ENCODE data around the gene LLGL2.
A peak's percentile ranks its signal among the peaks of the same experiment; 100 is the strongest.
"Not testable (repeated sequence)": the region's sequence is repeated elsewhere in the genome, so short reads cannot be mapped to it uniquely, and the experiment has no call there.

Gene LLGL2, protein sequence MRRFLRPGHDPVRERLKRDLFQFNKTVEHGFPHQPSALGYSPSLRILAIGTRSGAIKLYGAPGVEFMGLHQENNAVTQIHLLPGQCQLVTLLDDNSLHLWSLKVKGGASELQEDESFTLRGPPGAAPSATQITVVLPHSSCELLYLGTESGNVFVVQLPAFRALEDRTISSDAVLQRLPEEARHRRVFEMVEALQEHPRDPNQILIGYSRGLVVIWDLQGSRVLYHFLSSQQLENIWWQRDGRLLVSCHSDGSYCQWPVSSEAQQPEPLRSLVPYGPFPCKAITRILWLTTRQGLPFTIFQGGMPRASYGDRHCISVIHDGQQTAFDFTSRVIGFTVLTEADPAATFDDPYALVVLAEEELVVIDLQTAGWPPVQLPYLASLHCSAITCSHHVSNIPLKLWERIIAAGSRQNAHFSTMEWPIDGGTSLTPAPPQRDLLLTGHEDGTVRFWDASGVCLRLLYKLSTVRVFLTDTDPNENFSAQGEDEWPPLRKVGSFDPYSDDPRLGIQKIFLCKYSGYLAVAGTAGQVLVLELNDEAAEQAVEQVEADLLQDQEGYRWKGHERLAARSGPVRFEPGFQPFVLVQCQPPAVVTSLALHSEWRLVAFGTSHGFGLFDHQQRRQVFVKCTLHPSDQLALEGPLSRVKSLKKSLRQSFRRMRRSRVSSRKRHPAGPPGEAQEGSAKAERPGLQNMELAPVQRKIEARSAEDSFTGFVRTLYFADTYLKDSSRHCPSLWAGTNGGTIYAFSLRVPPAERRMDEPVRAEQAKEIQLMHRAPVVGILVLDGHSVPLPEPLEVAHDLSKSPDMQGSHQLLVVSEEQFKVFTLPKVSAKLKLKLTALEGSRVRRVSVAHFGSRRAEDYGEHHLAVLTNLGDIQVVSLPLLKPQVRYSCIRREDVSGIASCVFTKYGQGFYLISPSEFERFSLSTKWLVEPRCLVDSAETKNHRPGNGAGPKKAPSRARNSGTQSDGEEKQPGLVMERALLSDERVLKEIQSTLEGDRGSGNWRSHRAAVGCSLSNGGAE

DNA sequence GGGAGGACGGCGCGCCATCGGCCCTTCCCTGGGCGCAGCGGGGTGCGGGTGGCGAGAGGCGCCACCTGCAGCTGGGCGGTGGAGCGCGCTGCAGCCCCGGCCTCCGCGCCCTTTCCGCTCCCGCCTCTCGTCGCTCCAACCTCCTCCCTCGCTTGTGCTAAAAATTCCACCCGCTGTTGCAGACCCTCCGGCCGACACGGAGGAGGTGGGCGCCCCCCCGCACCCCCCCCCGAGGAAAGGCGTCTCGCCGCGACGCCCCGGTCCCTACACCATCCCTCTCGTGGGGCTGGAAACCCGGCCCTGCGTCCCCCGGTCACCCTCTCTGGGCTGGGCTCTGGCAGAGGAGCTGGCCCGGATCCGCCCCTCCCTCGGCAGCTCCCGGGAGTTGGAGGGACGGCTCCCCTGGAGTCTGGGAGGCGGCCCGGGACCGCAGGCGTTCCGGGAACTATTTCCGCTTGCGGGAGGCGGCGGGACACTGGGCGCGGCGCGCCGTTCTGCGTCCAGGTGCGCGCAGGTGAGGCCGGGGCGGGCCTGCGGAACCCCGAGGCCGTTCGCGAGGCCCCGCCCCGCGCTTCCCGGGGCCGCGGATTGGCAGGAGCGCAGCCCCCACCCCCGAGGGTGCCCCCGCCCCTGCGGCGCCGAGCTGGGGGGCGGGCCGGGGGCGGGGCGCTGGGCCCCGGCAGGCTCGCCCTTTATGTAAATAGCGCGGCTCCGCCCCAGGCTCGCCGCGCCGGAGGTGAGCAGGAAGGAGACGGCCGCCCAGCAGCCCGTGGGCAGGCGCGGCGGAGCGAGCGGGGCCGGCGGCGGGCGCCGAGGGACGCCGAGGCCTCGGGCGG is at the start of gene LLGL2:
Gene LLGL2 (plus strand): TSS at position 728 of the 836 bp plus-strand sequence. CDS start 17,730 bp downstream, outside the sequence.
- no peak for DNase-seq

DNA sequence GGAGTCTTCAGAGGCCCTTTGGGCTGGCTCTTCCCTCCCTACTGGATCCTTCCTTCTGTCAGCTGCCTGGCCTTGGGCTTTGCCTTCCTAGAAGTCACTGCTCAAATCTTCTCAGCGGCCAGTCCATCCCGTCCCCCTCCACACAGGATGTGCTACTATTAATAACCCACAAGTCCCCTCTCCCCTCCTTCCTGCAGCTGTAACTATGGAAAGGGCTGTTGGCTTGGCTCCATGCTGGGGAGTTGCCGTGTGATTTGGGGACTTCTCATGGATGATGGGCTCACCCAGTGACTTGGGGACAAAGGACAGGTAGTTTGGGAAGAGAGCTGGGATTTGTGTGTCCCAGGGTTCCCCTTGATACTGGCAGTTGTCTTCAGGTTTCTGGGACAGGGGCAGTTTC is 49.6 kb upstream of the LLGL2 start:
- DNase-seq: no peak

DNA sequence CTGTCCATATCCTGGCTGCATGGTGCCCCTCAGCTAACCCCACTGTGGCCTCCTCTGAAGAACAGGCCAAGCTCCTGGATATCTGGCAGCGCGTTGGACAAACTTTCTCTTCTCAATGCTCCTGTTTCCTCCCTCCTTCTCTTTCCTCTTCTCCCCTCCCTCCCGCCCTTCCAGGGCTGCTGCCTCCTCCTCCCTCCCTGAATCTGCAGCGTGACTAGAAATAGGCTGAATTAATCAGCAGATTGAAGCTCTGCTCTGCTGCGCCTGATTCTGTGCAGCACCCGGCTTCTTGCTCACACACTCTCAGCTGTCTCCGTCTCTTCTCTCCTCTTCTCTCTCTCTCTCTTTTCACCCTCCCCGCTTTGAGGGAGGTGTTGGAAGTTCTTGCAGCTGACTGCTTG is 49.2 kb upstream of the LLGL2 start:
- DNase-seq: no peak

DNA sequence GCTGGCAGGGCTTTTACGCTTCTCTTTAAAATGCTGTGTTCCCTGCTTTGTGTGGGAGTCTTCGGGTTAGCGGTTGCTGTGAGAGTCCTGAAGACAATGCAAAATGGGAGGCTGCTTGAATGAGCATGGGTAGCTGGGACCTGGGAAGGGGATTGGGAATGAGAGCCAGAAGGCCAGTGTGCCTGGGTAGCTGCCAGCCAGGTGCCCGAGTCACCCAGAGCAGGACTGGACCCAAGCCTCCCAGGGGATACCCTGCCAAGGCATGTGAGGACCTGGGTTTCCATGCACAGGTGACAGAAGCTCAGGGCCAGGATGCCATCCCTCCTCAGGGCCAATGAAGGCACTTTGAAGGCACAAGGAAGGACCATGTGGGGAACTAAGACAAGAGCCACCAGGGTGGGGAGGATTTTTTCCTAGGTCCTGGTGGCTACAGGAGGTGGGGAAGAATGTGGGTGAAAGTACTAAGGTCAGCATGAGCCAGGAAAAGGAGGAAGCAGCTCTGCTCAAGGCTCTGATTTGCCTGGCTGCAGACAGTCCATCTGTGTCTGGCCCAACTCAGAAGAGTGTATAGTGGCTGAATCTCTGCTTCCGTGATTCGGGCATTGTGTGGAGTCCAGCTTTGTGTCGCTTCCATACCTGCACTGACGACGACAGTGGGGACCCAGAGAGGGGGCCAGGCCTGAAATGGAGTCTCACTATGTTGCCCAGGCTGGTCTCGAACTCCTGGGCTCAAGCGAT is 48.6 kb upstream of the LLGL2 start:
- no peak for DNase-seq

DNA sequence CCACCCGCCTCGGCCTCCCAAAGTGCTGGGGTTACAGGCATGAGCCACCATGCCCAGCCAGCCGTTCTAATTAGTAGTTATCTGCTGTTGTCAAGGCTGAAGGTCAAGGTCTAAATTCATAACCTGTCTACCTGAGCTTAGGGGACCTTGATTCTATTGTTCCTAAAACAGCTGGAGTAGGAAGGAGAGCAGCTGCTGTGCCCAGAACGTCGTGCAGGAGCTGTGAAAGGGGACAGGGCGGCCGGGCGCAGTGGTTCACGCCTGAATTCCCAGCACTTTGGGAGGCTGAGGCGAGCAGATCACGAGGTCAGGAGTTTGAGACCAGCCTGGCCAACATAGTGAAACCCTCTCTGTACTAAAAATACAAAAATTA is 48.0 kb upstream of the LLGL2 start:
- not testable (repeated sequence) for DNase-seq

DNA sequence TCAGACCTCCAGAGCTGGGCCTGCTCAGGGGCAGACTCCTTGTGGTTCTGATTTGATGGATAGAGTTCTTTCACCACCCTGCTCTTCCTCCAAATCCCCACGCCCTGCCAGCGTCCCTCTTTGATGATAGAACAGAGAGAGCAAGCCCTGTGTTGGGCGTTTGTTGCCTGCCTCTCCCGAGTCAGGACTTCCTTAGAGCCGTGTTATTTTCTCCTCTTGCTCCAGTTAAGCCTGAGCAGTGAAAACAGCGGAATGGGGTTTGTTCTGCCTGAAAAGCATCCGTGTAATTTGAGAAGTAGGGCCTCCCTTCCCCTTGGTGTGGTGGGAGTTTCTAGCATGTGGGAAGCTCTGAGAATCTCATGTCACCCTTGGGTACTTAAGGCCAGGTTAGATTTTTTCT is 47.0 kb upstream of the LLGL2 start:
- no peak for DNase-seq

DNA sequence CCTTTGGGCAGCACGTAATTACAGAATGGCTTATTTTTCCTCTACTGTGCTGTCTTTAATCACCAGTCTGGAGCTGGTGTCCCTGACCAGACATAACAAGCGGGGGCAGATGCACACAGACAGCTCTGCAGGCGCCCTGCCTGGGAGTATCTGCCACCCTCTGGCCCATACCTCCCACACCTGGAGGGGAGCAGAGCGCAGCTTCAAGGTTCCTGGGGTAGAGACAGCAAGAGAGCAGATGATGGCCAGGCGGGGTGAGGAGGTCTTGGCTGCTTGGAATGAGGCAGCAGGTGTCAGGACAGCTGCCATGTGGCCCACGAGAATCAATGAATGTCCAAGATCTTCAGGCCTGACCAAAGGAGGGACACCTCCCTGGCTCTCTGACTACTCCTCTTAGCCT is 45.2 kb upstream of the LLGL2 start:
- DNase-seq: no peak

DNA sequence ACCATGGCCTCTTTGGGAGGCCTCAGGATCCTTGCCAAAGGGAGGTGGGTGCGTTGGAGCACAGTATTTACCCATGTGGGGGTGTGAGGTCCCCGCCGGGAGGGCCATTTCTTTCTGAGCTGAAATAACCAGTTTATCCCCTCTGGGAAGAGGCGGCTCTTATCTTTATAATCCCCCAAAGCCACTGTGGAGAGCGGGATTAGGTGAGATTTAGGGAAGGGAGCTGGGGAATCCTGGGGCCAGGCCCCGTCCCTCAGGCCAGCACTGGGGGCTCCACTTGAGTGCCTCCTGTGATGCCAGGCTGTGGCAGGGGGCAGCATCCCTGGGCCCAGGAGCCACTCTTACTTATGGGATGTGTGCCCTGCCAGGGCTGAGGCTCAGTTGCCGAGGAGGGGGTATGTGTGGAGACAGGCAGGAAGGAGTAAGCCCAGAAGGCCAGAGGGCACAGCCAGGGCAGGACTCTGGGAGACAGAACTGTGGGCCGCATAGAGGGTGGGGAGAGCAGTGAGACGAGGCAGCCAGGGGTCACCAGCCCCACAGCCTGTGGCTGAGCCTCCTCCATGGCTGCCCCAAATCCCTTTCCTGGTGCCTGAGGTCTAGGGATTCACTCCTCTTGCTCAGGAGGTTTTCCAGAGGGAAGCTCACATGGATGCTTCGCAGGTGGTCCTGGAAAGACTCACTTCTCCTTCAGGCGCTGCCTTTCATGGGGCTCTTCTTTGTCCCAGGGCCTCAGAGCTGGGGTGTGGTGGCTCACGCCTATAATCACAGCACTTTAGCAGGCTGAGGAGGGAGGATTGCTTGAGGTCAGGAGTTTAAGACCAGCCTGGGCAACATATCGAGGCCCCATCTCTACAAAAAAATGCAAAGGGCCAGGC is 44.1 kb upstream of the LLGL2 start:
- DNase-seq: no peak

DNA sequence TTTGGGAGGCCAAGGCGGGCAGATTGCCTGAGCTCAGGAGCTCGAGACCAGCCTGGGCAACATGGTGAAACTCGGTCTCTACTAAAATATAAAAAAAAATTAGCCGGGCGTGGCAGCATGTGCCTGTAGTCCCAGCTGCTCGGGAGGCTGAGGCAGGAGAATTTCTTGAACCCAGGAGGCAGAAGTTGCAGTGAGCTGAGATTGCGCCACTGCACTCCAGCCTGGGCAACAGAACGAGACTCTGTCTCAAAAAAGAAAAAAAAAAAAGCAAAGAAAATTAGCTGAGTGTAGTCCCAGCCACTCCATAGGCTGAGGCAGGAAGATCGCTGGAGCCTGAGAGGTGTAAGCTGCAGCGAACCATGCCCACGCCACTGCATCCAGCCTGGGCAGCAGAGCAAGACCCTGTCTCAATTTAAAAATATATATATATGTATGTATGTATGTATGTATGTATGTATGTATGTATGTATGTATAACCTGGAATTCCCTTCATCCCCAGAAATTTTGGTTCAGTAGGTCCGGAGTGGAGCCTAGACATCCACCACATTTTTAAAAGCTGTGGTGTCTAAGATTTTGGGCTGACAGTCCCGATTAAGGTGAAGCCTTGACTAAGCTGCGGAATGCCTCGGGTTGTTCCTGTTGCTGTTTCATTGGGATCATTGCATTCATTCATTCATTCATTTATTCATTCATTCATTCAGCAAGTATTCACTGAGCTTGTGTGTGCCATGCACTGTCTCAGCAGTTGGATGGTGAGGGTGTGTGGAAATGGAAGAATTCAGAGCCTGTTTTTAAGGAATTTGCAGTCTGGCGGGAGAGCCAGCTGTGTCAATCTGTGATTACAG is 43.2 kb upstream of the LLGL2 start:
- no peak for DNase-seq

DNA sequence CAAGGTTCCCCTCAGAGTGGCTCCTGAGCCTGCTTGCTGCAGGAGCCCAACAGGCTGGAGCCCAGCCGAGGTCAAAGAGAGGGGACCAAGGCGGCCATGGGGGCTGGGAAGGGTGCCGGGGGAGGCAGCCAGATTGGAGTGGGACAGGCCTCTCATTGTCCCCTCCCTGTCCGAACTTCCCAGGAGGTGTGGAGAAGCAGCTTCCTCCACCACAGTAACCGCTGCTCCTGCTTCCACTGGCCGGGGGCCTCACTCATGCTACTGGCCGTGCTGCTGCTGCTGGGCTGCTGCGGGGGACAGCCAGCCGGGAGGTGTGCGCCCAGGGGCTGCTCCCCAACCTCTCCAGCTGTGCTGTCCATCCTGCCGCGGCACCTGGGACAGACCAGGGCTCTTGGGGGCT is 39.8 kb upstream of the LLGL2 start:
- DNase-seq: no peak

DNA sequence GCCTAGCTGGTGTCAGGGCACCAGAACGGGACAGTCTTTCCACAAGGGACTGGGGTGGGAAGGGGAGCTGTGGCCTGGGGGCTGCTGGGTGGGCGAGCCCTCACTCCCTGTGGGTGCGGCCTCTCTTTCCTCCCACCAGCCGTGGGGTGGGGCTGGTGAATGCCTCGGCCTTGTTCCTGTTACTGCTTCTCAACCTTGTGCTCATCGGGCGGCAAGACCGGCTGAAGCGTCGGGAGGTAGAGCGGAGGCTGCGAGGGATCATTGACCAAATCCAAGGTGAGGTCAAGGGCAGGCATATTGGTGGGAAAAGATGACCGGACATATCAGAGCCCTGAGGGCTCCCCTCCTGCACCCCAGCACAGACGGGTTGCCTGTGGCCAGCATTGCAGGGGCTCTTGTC is 39.3 kb upstream of the LLGL2 start:
- no peak for DNase-seq

DNA sequence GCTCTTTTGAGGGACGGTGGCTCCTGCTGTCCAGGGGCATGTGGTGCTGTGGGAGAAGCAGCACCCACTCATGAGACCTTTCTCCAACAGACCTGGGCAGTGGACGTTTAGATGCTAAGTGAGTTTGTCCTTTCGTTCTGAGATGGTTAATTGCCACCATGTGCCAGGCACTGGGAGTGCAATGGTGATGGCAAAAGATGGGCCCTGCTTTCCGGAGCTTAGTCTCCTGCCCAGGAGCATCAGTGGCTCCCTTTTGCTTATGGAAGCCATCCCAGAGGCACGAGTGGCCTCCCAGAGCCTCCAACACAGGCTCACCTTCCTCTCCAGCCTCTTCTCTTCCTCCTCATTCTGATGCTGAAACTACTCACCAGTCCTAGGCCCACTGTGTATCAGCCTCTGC is 38.5 kb upstream of the LLGL2 start:
- no peak for DNase-seq

DNA sequence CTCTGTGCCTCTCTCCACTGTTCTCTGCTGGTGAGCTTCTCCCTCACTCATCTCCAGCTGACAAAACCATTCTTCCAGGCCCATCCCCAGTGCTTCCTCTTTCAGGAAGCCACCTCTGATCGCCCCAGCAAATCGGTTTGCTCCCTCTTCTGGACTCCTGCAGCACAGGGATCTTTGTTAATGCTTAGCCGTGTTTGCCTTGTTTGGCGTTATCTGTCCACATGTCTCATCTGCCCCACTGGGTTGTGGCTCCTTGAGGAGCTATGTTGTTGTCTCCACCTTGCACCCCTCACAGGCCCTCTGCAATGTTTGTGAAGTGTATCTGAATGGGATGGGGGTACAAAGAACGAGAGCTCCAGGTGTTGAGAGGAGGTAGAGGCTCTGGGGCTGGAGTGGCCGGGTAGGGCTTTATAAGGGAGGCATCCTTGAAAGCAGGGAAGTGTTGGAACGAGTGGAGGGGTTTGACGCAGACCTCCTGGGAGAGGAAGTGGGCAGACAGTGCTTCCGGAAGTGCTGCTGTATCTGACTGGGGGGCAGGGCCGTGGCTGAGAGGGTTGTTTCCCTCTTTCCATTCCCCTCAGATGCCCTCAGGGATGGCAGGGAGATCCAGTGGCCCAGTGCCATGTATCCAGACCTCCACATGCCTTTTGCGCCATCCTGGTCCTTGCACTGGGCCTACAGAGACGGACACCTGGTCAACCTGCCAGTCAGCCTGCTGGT is 38.0 kb upstream of the LLGL2 start:
- no peak for DNase-seq

DNA sequence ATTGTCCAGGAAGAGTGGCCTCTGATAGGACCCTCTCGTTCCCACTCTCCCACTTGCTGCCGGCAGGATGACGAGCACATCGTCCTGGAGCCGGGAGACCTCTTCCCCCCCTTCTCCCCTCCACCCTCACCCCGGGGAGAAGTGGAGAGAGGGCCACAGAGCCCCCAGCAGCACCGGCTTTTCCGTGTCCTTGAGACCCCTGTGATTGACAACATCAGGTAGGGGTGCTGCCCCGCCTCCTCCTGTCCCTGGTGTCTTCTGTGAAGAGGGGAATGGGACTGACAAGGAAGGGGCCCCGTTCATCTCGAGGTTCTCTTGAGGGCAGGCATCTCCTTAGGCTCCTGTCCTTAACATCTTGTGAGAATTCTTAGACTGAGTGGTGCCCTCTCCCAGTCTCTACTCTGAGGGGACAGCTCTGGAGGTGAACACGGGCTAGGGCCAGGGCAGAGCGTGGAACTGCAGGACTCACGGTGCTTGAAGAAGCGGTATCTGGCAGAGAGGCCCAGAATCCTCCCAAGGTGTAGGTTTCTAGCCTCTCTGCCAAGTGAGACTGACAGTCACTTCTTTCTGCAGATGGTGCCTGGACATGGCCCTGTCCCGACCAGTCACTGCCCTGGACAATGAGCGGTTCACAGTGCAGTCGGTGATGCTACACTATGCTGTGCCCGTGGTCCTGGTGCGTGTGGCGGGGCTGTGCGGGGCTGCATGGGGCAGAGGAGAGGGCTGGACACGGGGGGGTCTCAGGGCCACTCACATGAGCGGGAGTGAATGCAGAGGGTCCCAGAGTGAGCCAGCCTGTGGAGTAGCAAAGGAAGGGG is 36.6 kb upstream of the LLGL2 start:
- DNase-seq: no peak

DNA sequence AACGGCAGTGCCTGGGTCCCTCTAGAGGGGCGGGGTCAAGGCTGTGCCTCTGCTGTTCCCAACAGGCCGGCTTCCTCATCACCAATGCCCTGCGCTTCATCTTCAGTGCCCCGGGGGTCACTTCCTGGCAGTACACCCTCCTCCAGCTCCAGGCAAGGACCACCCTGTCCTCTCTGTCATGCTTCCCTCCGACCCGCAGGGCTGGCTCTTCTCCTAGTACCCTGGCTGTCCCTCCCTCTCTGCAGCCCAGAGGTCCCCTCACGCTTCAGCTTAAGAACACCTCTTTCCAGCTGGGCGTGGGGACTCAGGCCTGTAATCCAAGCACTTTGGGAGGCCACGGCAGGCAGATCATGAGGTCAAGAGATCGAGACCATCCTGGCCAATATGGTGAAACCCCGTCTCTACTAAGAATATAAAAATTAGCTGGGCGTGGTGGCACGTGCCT is 36.0 kb upstream of the LLGL2 start:
- no peak for DNase-seq

DNA sequence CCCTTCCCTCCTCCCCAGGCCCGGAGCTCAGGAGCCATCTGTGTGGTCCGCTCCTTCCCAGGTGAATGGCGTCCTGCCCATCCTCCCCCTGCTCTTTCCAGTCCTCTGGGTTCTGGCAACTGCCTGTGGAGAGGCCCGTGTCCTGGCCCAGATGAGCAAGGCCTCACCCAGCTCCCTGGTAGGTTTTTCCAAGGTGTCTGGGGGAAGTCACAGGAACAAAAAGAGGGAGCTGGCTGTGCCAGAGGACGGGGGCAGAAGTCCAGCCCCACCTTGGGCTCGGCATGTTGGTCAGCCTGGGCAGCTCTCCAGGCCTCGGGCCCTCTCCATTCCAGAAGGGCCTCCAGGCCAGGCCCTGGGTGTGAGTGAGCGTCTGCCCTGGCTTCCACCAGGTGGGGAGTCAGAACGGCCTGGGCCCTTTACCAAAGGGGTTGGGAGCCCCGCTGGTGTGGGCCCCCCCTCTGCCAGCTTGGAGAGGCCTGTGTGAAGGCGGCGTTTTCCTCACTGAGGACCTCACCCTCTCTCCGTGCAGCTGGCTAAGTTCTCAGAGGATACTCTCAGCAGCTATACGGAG is 35.2 kb upstream of the LLGL2 start:
- DNase-seq: peak in 1 of 2 experiments; percentile 16

DNA sequence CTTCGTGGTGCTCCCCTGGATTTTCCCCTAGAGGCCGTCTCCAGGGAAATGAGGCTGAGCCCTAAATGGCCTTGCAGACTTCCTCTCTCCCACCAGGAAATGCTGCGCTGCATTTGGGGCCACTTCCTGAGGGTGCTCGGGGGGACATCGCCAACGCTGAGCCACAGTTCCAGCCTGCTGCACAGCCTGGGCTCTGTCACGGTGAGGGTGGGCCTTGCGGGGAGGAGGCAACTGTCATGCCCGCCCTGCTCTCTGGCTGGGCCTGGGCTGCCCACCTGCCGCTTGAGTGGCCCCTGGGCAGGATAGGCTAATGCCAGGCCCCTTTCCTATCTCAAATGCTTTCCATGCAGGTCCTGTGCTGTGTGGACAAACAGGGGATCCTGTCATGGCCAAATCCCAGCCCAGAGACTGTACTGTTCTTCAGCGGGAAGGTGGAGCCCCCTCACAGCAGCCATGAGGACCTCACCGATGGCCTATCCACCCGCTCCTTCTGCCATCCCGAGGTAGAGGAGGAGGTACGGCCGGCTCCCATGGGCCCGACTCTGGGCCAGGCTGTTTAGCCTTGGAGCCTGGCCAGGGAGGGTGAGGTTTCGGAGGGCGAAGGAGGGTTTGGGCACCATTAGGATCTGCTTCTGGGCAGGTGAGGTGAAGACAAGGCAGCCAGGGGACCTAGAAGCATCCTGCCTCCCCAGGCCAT is 34.4 kb upstream of the LLGL2 start:
- no peak for DNase-seq
